Right hindlimb (tissue), 1 donor: ENCODE measurements around the gene APLF.
"Not testable (repeated sequence)": the region's sequence is repeated elsewhere in the genome, so short reads cannot be mapped to it uniquely, and the experiment has no call there.

Experiments used
- DNase-seq: peaks from one replicate; pipeline ENCODE4 v3.0.0-alpha.2; 2018

The APLF gene

DNA sequence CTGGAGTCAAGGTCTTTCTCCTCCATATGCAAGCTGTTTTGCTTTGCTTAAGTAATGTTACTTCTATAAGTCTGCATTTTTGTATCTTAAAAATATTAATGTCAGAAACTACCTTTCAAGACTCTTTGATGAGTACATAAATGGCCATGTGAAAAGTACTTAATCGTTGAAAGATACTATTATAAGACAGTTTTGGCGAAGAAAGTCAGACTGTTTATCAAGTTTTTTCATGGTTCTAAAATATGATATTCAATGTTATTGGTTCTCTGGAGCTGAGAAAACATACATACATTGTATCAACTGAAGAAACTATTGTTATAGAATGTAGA, 25.4 kb upstream of the APLF start:
- no peak for DNase-seq

DNA sequence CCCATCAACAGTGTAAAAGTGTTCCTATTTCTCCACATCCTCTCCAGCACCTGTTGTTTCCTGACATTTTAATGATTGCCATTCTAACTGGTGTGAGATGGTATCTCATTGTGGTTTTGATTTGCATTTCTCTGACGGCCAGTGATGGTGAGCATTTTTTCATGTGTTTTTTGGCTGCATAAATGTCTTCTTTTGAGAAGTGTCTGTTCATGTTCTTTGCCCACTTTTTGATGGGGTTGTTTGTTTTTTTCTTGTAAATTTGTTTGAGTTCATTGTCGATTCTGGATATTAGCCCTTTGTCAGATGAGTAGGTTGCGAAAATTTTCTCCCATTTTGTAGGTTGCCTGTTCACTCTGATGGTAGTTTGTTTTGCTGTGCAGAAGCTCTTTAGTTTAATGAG, 21.0 kb upstream of the APLF start:
- DNase-seq, result not testable (repeated sequence)

DNA sequence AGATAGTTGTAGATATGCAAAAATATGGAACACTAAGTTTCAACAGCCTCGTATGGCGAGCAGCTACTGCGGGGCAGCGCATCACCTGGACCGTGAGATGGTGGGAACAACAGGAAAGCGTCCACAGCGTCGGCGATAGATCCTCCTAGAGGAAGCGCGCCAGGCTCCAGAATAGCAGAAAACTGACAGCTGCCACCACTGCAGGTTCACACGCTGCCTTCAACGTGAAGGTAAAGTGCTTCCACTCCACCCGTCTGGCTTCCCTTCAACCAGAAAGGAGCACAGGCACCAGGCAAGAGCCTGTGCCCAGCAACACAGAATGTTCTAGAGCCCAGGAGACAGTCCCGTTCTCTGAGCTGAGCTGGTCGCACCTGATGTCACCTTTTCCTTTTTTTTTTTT, 20.3 kb upstream of the APLF start:
- no peak for DNase-seq

DNA sequence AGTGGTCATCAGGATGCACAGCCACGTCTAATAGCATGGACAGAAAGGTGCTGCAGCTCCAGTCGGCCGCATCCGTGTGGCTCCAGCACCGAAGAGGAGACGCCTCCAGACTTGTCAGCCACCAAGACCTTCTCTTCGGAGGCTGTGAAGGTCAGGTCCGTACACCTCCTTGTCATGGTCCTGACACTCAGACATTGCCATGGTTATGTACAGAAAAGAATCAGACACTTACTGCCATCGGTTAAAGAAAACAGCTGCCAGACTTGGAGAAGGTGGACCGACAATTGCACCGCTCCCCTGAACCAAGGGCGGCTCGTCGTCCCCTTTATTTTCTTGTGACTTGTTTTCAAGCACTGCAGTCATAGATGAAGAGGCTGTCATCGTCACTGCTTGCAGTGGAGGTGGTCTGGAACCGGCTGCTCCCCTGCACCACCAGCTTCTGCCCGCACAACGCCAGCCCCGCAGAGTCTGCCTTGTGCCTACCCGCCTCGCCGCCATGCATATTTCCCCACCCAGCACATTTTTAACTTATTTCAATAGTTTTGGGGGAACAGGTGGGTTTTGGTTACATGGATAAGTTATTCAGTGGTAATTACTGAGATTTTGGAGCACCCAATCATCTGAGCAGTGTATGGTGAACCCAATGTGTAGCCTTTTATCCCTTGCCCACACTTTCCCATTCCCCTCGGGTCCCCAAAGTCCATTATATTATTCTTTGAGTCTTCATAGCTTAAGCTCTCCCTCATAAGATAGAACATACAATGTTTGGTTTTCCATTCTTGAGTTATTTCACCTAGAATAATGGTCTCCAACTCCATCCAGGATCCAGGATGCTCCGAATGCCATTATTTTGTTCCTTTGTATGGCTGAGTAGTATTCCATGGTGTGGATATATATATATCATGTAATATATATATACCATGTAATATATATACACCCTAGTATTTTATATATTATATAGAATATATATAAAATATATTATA, 18.4 kb upstream of the APLF start:
- no peak for DNase-seq

DNA sequence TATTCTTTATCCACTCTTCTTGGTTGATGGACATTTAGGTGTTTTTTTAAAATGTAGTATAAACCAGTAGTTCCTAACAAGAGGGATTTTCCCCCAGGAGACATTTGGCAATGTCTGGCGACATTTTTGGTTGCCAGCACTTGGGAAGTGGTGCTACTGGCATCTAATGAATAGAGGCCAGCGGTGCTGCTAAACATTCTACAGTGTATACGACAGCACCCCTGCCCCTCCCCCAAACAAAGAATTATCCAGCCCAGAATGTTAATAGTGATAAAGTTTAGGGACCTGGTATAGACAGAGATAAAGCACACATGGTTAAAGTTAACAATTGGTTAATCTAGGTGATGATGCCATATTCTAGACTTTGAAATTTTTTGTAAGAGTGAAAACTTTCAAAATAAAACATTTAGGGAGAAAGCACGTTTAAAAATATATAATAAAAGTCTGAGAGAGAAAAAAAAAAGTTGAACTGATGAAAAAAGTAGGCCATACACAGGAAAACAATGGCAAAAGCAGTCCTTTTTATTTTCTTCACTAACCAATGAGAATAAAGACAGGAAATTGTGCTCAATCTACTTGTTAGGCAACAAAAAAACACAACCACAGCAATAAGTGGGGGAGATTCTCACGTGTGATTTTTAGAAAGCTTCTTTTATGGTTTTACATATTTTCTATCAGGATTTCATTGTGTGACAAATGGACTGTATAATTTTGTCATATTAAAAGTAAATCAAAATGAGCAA, 15.1 kb upstream of the APLF start:
- no peak for DNase-seq

DNA sequence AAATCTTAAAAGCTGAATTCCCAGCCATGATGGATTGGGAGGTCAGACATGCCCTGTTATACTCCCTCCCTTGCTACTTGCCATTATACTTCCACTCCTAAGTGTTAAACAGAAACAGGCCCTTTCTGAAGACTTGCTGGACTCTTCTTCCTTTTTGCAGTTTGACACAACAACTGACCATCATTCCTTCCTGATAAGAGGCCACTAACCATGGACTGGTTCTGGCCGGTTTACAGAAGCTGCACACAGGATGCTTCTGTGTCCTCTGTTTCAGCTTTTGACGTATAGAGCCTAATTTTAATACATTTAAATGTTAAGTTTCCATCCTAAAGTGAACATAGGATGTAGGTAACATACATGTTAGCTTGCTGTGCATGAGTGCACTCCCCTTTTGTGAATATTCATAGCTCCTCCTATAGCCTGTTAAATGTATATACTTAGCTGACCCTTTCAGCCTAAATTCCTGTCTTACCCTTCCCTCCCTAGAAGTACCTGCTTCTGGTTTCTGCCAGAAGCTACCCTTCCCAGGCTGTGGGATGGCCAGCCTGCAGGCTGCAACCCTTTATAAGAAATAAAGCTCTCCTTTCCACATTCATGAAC, 13.5 kb upstream of the APLF start:
- DNase-seq, result no peak

DNA sequence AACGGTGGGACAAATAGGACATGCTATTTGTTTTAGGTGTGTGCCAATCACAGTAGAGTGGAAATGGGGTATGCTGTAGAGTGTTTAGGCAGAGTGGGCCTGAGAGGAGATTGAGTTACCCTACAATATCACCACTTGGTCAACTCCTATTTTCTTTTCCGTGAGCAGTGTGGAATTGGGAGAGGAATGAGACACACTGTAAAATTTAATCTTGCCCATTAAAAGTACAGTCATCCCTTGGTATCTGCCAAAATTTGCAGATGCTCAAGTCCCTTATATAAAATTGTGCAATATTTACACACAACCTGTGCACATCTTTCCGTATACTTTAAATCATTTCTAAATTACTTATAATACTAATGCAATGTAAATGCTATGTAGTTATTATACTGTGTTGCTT, 12.7 kb upstream of the APLF start:
- DNase-seq, result no peak

DNA sequence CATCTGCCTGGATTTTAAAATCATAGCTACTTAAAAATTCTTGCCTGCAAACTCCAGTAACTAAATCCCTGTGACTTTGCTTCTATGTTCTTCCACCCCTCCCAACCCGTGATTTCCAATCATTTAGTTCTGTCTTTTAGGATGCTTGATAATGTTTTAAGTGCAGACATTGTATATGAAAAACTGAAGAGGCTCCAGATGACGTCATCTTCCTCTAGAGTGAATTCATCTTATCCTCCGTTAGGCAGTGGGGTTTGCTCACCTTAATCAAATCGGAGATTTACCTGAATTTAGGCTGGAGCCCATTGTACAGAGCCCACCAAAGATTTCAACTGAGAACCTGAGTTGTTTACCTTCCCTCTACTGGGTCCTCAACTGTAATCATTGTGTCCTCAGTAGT, 11.2 kb upstream of the APLF start:
- no peak for DNase-seq

DNA sequence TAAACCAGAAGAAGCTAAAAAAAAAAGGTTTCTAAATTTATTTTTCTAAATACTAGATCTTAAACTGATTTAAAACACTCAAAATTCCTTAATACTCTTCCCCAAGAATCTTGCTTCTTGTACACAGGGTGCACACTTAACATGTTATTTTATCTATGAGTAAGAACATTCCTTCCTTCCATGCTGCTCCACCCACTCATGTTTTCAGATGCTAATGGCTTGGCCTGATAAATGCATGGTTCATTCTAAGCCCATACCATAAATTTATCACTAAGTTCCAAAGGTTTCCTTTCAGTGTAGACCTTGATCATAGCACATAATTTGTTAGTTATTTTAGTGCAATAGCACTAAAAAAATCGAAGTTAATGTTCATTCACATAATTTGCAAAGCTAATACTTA, 8.4 kb upstream of the APLF start:
- no peak for DNase-seq

DNA sequence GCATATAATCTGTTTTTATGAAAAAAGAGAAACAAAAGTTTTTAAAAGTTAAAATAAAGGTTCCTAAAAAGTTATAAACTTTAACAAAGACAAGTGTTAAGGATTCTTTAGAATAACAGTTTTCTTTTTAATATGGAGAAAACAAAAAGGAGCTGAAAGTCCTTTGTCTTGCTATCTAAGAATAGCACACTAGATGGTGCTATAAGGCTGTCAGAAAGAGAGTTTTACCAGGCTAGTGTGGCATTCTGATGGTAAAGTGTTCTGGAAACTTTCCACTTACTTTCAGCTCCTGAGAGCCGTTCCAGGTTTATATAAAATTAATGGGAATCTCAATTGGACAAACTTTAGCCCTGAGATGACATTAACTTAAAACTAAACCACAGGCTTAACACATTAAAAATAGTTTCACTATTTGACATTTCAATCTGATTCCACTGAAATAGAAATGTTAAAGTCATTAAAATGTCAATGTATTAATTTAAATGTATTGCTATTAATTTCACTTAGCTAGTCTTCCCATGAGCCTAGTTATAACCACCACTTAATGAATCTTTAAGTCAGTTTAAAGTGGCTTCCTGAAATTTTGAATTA, 4.0 kb upstream of the APLF start:
- no peak for DNase-seq

DNA sequence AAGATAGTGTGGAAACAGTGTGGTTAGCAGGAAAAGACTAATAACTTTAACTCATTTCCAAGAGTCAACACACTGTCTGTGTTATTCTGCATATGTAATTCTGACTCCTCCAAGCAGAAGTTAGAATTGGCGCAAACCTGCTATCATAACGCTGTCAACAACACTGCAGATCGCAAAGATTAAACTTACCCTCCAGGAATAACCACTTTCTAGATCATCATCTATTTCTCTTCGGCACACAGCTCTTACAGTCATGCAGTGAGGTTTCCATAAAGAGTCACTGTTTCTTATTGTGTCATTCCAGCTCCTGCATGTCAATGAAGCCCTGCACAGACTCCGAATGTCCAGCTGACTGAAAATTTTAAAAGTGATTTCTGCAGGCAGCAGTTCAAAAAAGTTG, 2.7 kb upstream of the APLF start:
- DNase-seq, result no peak

DNA sequence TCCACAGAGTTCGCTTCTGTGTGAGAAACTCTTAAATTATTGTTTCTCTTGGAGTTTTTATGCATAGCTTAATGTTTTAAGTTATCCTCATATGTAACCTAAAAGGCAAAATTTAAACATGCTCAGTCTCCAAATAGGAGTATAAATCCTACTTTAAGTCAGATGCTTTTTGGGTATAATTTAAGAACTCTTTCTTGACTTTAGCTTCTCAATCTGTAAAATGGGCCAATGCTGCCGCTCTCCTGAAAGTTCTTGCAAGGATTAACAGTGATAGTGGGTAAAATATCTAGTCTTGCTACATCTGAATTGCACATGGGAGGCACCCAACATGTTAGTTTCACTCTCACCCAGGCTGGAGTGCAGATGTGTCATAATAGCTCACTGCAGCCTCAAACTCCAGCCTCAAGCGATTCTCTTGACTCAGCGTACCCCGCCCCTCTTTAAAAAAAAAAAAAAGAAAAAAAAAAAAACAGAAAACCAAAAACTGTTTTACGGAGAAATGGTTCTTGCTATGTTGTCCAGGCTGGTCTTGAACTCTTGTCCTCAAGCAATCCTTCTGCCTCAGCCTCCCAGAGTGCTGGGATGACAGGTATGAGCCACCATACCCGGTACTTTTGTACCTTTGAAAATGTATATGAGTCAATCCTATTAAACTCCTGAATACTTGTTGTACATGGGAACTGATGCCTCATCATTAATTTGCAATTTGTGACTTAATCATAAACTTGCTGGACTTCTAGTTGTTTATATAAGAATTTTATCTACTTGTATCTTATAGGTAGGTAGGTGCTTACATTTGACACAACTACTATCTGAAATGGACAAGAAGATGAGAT, 2.1 kb upstream of the APLF start:
- DNase-seq, result no peak

DNA sequence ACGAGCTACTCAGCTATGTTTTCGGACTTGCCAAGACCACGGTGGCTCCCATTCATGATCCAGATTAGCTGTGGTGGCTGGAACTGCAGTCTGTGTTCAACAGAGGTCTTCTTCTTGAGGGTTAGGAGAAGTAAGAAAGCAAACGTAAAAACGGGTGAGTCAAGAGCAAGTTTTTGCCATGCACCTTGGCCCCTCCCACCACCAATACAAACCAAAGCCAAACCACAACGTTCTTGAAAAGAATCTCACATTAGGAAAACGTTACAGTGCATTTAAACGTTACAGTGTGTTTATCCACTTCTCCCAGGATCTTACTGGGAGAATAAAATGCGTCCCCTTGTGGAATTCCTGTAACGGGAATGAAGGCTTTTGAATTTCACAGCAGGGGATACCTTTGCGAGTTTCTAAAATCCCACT, 1.0 kb upstream of the APLF start:
- DNase-seq, result peak; percentile 18

DNA sequence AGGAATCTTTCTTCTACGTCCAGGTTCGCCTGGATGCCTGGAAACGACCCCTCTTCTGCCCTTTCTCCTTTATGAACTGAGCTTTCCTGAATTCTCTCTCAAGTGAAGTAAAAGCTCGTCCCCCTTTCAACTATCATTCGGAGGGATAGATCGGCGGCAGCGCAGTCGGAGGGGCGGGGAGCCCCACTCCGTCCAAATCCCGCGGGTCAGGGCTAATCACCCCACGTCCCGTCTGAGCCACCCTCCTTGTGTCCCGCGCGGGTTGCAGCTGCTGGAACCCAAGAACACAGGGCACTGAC, 658 bp upstream of the APLF start:
- no peak for DNase-seq

DNA sequence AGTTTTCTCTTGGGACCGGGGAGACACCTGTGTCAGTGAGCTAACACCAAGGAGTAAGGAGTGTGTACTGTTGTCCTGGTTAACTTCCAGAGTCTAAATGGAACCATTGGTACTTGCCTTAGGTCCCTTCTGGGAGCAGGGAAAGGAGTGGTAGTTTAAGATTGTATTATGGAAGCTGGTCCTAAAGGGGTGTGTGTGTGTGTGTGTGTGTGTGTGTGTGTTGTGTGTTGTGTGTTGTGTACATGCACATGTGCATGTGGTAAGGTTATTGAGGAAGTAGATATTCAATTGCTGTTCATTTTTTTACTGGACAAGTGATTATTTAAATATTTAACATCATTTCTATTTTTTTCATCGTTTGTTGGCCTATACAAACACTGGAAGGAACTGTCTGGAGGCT, 1.4 kb downstream of the APLF start:
- DNase-seq, result no peak

DNA sequence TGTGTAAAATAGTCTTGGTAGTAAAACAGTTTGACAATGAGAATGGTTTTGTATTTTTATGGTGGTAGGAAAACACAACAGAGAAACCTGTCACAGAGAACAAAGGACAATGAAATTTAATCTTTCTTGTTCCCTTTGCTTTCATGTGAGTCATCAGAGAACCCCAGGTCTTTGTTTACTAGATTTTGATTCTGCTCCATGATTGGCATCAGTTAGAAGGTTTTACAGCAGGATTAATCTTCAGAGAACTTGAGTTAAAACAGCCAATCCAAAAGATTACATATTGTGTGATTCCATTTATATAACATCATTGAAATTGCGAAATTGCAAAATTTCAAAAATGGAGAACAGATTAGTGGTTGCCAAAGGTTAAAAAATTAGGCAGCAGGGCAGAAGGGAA, 2.5 kb downstream of the APLF start:
- DNase-seq, result no peak

DNA sequence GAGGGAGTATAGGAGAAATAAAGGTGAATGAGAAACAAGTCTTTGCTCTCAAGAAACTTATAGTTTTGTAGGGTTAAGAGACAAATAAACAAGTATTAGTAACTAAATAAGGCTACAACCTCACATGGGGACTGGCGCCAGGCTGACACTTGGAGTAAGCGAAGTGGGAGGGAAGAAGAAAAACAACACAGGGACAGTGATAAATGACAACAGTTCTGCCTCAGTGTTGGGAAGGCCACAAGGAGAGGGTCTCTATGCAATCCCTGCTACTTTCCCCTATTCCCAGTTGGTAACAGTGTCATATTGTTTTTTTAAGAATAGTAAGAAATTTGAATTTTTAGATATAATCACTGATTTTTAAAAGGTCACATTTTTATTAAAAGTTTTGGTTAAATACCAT, 4.0 kb downstream of the APLF start:
- no peak for DNase-seq

DNA sequence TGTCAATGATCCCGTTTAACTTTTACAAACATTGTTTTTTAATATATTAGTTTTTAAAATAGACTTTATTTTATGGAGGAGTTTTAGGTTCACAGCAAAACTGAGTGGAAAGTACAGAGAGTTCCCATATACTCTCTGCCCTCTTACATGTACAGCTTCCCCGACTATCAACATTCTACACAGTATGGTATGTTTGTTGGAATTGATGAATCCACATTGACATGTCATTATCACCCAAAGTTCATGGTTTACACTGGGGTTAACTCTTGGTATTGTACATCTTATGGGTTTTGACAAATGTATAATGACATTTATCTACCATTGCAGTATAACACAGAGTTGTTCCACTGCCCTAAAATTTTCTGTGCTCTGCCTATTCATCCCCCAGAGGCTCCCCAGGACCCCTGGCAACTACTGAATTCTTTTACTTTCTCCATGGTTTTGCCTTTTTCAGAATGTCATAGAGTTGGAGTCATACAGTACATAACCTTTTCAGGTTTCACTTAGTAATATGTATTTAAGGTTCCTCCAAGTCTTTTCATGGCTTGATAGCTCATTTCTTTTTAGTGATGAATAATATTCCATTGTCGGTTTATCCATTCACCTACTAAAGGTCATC, 5.5 kb downstream of the APLF start:
- DNase-seq, result no peak

DNA sequence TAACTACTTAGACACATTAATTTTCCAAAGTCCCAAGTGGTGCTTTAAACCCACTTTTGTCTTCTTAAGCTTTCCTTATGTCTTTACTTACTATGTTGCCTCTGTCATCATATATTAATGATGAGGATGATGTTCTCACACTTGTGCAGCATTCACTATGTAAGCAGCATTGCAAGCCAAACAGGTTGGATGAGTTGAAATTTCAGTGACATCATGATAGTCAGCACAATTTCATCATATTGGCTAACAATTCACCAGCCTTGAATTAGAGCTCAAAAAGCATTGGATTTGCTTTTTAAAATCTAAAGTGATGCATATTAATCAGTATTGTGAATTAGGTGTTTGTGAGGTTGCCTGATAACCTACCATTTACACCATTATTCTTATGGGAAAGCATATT, 7.7 kb downstream of the APLF start:
- no peak for DNase-seq

DNA sequence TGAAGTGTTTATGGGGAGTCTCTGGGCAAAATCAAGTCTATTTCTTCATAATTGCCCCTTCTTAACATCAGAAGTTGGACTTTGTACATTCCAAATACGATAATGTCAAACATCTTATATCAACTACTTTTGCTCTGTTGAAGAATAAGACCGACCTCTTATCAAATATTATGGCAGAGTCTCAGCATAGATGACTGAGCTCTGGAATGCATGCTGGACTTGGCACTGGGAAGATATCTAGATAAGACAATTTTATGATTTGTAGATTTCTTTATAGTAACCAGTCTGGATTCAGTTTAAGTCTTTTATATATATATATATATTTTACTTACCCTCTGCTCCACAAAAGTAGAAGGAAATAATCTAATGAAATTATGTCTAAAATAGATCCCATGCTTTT, 8.2 kb downstream of the APLF start:
- no peak for DNase-seq

DNA sequence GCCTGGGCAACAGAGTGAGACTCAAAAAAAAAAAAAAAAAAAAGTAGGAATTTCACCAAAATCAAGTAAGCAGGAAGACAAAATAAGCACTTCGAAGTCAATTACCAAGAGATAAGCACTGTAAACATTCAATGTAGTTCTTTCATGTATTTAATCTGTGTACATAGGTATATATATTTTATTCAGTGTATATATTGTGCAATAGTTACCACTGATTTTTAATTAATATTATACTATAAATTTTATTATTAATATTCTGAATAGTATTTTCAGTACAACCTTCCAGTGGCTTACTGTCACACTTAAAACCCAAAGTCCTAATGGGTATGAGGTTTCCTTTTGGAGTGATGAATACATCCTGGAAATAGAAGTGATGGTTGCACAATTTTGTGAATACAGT, 9.1 kb downstream of the APLF start:
- no peak for DNase-seq

DNA sequence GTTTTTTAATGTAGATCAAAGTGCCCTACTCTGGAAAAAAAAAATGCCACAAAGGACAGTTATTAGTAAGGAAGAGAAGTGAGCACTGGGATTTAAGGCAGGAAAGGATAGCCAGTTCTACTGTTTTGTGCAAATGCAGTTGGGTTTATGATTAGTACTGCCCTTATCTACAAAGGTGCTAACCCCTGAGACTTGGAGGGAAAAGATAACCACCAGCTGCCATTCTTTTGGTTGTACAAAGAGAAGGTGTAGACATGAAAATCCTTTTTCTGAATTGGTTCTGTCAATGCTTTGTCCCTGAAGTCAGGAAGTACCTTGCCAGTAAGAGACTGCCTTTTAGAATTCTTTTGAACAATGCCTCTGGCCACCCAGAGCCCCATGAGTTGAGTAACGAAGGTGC, 11.3 kb downstream of the APLF start:
- no peak for DNase-seq
